SK-N-SH treated with all-trans-retinoic acid at 6 μM for 48 hours (cell line): ENCODE measurements around the gene CCDC194.

Experiments
- ARNTL ChIP-seq: fragments of 450-650 bp; formaldehyde crosslinking; IDR thresholded peaks from 2 replicates; pipeline ENCODE4 v1.5.0; 2020; ENCODE audit warnings: low read depth, mild to moderate bottlenecking, moderate library complexity, borderline replicate concordance
- RARB ChIP-seq: fragments of 250-450 bp; sonication (Bioruptor Pico); IDR thresholded peaks from 2 replicates; pipeline ENCODE4 v1.8.0; 2021; ENCODE audit warnings: mild to moderate bottlenecking, moderate library complexity
- SNAI2 ChIP-seq: fragments of 250-450 bp; sonication (Bioruptor Pico); IDR thresholded peaks from 2 replicates; pipeline ENCODE4 v1.5.0; 2020; ENCODE audit warnings: mild to moderate bottlenecking, moderate library complexity

DNA sequence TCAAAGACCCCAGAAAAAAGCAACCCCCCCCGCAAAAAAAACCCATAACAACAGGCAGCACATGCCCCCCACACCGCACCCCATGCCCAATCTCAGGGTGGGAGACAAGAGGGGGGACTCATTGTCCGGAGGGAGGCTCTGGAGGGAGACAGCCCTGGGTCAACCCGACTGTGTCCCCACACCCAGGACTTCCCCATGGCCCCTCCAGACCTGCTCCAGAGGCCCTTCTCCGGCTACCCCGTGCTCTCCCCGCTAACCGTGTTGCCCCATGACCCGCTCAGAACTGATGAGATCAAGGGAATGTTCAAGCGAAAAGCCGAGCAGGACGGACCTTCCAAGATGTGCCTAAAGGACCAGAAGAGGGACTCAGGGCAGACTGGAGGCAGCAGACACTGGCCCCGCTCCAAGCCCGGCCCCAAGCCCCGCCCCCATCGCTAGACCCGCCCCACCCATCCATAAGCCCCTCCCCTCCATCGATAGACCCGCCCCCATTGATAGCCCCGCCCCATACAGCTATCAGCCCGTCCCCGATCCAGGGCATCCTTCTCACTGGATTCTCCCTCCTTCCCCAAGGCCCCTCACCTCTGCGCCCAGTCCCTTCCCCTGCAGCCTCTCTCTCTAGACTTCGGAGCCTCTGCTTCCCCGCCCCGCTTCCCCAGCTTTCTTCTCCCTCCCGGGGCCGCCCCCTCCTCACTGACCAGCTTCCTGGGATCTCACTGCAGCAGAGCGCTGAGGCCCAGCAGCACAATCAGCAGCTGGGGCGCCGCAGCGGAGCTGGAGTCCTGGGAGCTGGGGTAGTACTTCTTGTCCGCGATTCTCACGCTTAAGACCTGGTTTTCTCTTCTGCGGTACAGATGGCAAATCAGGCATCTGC is 9.2 kb upstream of the CCDC194 start:
- TF ChIP-seq SNAI2 (CRISPR knock-in tag) (no peak), RARB (CRISPR knock-in tag) (no peak), ARNTL (CRISPR knock-in tag) (no peak)
